RWPE1 (cell line): ENCODE measurements around the gene SWSAP1.
"Not testable (repeated sequence)": the region's sequence is repeated elsewhere in the genome, so short reads cannot be mapped to it uniquely, and the experiment has no call there.

ENCODE experiments used
- CTCF ChIA-PET: fragments of 350-600 bp; sonication (Branson Sonifier 250); formaldehyde crosslinking; extraction: SDS; loops from one replicate; lab custom pipeline; 2021; lab: Yijun Ruan, JAX
- POLR2A ChIA-PET: fragments of 400-600 bp; formaldehyde crosslinking; extraction: SDS; loops from one replicate; lab custom pipeline; 2020; ENCODE audit warnings: antibody characterized with exemption; ENCODE audit not compliant: low non-redundant PET; lab: Yijun Ruan, JAX
- DNase-seq: peaks from one replicate; pipeline ENCODE4 v3.0.0; 2012; ENCODE audit warnings: low spot score
- H3K27ac ChIP-seq: fragments of 450-650 bp; 2 replicates; pipeline ENCODE4 v1.5.1; 2017
- CTCF ChIP-seq: fragments of 450-650 bp; conservative IDR thresholded peaks from 2 replicates; pipeline ENCODE4 v1.5.1; 2017; ENCODE audit warnings: low read depth, mild to moderate bottlenecking

Gene SWSAP1

GRCh38 chr19:11335449-11336146 is 38.9 kb upstream of the SWSAP1 start:
- DNase-seq: no peak
- ChIA-PET CTCF (no interaction called here), POLR2A (no interaction called here)
- TF ChIP-seq CTCF: no peak
- peak overlapping the region; percentile 89; the same call in 1 of the 2 replicates for H3K27ac ChIP-seq

- TF ChIP-seq CTCF: no peak
- POLR2A ChIA-PET: interaction anchor here (0.7 kb wide), 1 partner anchor 43 kb away, joined by 3 read pairs; no protein-coding TSS in a partner anchor
- DNase-seq: no peak
- peak overlapping the region; percentile 89 for H3K27ac ChIP-seq
- CTCF ChIA-PET: no interaction called here
Observed at GRCh38 chr19:11337080-11337479, 37.4 kb upstream of the SWSAP1 start.

GRCh38 chr19:11338121-11338520 is 36.3 kb upstream of the SWSAP1 start:
- TF ChIP-seq CTCF: no peak
- POLR2A ChIA-PET: interaction anchor here (0.5 to 0.6 kb wide), 2 partner anchors 16 to 156 kb away, joined by 3 read pairs; no protein-coding TSS in a partner anchor
- DNase-seq: no peak
- CTCF ChIA-PET: interaction anchor here (0.6 kb wide), 1 partner anchor 30 kb away, joined by 3 read pairs; no protein-coding TSS in a partner anchor
- peak overlapping the region; percentile 89 for H3K27ac ChIP-seq

GRCh38 chr19:11338569-11339253 is 35.8 kb upstream of the SWSAP1 start:
- TF ChIP-seq CTCF: no peak
- ChIA-PET CTCF (interaction anchor here (1.5 kb wide), 1 partner anchor 43 kb away, joined by 4 read pairs; no protein-coding TSS in a partner anchor), POLR2A (interaction anchor here (0.6 kb wide), 1 partner anchor 157 kb away, joined by 3 read pairs; no protein-coding TSS in a partner anchor)
- H3K27ac ChIP-seq: peak overlapping the region; percentile 89
- peak; percentile 51 for DNase-seq

GRCh38 chr19:11339254-11340098 is 35.0 kb upstream of the SWSAP1 start, which contains the start of gene RAB3D:
RAB3D (minus strand) TSS chr19:11339657; CDS start chr19:11337399, 2,258 bp downstream.
- CTCF ChIA-PET: interaction anchor here (1.5 kb wide), 1 partner anchor 42 kb away, joined by 4 read pairs; no protein-coding TSS in a partner anchor
- peak within 1 kb of the TSS; percentile 89 for H3K27ac ChIP-seq
- DNase-seq: peak; percentile 96
- no peak for TF ChIP-seq CTCF
- POLR2A ChIA-PET: interaction anchor here (0.5 kb wide), 1 partner anchor 183 kb away, joined by 5 read pairs; no protein-coding TSS in a partner anchor

- H3K27ac ChIP-seq: peak overlapping the region; percentile 89
- CTCF ChIA-PET: interaction anchor here (1.5 kb wide), 1 partner anchor 41 kb away, joined by 4 read pairs; no protein-coding TSS in a partner anchor
- POLR2A ChIA-PET: interaction anchor here (0.5 kb wide), 1 partner anchor 183 kb away, joined by 5 read pairs; no protein-coding TSS in a partner anchor
- not testable (repeated sequence) for DNase-seq
Observed at GRCh38 chr19:11340099-11340467, 34.4 kb upstream of the SWSAP1 start.
